ENCODE results near the gene CAMKMT. TPM values are rescaled to one million over a fixed set of nuclear protein-coding genes. Genes with fewer than 3 reads are reported as not detected.

CAMKMT gene
- total RNA-seq, 2 donors from 2014 or later = 10.7 to 11.6 TPM

GRCh38 chr2:44786817-44787214 is 425.1 kb downstream of the CAMKMT start:
- no peak for TF ChIP-seq CTCF (IDR thresholded peaks at IDR 0.05)
- DNase-seq = no peak
- Histone ChIP-seq H3K9me3 (no peaks in the 10 kb centered on the region), H3K4me1 (no peaks in the 10 kb centered on the region), H3K27me3 (no peaks in the 10 kb centered on the region), H3K4me3 (no peak overlapping the region), H3K36me3 (no peaks in the 10 kb centered on the region), H3K9ac (ENCODE audit: low read depth in 2 of 2, low read length in 2 of 2) (no peak overlapping the region), H3K27ac (no peak overlapping the region)
- intact Hi-C loops (cut with DNase I) = no loop called here

- intact Hi-C loops (cut with DNase I) = no loop called here
These were observed 425.9 kb downstream of the CAMKMT start for GRCh38 chr2:44787663-44788062.

GRCh38 chr2:44789446-44789845 is 427.7 kb downstream of the CAMKMT start:
- H3K9ac ChIP-seq (ENCODE audit: low read depth in 2 of 2, low read length in 2 of 2) = no peak overlapping the region
- no peak overlapping the region for H3K4me3 ChIP-seq
- no peaks in the 10 kb centered on the region for H3K9me3 ChIP-seq
- intact Hi-C loops (cut with DNase I) = no loop called here
- no peak for DNase-seq
- H3K4me1 ChIP-seq = no peaks in the 10 kb centered on the region
- TF ChIP-seq CTCF (IDR thresholded peaks at IDR 0.05) = no peak
- no peaks in the 10 kb centered on the region for H3K36me3 ChIP-seq
- no peaks in the 10 kb centered on the region for H3K27me3 ChIP-seq
- no peak overlapping the region for H3K27ac ChIP-seq

More at GRCh38 chr2:44787663-44788062, 425.9 kb downstream of the CAMKMT start:
- Histone ChIP-seq H3K4me3 (no peak overlapping the region), H3K9me3 (no peaks in the 10 kb centered on the region), H3K4me1 (no peaks in the 10 kb centered on the region), H3K27ac (no peak overlapping the region), H3K27me3 (no peaks in the 10 kb centered on the region), H3K36me3 (no peaks in the 10 kb centered on the region), H3K9ac (ENCODE audit: low read depth in 2 of 2, low read length in 2 of 2) (no peak overlapping the region)
- no peak for TF ChIP-seq CTCF (IDR thresholded peaks at IDR 0.05)
- DNase-seq = no peak

- intact Hi-C loops (cut with DNase I) = no loop called here
- Histone ChIP-seq H3K4me3 (no peak overlapping the region), H3K36me3 (no peaks in the 10 kb centered on the region), H3K27me3 (no peaks in the 10 kb centered on the region), H3K9ac (ENCODE audit: low read depth in 2 of 2, low read length in 2 of 2) (no peak overlapping the region), H3K27ac (no peak overlapping the region), H3K4me1 (no peaks in the 10 kb centered on the region), H3K9me3 (no peaks in the 10 kb centered on the region)
- no peak for DNase-seq
- no peak for TF ChIP-seq CTCF (IDR thresholded peaks at IDR 0.05)
These were observed 428.4 kb downstream of the CAMKMT start for GRCh38 chr2:44789971-44790721.

- Histone ChIP-seq H3K36me3 (no peaks in the 10 kb centered on the region), H3K4me1 (no peaks in the 10 kb centered on the region), H3K9ac (ENCODE audit: low read depth in 2 of 2, low read length in 2 of 2) (no peak overlapping the region), H3K9me3 (no peaks in the 10 kb centered on the region), H3K27ac (no peak overlapping the region), H3K27me3 (no peaks in the 10 kb centered on the region), H3K4me3 (no peak overlapping the region)
- intact Hi-C loops (cut with DNase I) = no loop called here
- no peak for TF ChIP-seq CTCF (IDR thresholded peaks at IDR 0.05)
- no peak for DNase-seq
These were observed 431.6 kb downstream of the CAMKMT start for GRCh38 chr2:44793322-44793870.

Data from colonic mucosa (tissue), 4 donors.